ENCODE measurements around the gene NUDT7.

Gene NUDT7

DNA sequence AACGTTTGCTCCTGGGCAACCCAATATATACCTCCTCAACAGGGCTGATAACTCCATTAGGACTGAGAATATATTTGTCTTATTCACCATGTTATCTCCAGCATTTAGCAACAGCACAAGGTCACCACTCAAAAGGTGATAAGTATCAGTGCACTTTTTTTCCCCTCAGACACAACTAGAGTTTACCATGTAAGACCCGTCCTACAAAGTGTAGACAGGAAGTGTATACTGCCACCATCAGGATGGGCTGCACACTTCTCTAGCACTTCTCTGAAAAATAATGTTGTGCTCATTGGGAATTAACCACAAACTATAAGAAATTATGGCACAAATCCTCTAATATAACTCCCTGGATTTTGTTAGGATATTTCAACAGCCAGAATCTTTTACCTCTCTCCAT is 60.4 kb downstream of the NUDT7 start:
- no peak for DNase-seq

GRCh38 chr16:77784441-77785372 is 62.4 kb downstream of the NUDT7 start:
- peak in 1 of 2 donors; percentile 5 for DNase-seq

DNA sequence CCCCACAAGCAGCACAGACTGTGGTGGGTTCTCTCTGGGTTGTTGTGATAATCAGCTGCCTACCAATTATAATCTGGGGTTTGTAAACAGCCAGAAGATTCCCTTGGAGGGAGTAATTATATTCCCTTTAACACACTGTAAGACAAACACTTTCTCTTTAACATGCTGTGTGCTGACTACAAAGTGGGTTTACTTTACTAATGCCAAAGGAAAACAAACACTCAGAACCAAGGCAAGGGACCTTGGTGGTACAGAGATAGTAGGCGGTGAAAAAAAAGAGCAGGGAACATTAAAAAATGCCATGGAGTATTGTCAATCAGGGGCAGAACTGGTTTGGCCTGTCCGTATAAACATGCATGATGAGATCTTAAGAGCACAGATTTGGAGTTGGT is 63.1 kb downstream of the NUDT7 start:
- no peak for DNase-seq

DNA sequence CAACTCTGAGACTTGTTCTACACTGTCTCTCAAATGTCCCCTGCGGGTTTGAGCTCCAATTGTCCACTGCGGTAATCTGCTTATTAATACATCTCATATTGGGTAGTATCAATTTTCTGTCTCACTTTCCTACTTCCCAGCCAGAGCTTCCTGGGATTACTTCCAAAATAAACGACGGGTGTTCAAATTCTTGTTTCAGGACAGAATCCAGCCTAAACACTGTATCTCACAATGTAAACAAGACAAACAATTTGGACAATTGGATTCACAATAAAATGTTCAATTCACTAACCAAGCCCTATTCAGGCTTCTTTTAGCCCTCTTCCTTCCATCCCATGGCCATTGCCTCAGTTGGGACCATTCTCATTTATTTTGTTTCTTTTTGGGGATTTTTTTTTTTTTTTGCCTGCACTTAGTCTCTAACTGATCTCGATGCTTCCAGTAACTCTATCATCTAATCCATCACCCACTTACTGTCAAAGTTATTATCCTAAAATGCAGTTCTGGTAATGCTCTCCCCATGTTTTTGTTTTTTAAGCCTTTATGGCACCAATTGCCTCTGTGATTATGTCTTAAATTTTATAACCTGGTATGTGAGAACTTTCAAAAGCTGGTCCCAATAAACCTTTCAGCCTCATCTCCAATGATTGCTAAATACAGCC is 64.0 kb downstream of the NUDT7 start:
- DNase-seq: no peak

DNA sequence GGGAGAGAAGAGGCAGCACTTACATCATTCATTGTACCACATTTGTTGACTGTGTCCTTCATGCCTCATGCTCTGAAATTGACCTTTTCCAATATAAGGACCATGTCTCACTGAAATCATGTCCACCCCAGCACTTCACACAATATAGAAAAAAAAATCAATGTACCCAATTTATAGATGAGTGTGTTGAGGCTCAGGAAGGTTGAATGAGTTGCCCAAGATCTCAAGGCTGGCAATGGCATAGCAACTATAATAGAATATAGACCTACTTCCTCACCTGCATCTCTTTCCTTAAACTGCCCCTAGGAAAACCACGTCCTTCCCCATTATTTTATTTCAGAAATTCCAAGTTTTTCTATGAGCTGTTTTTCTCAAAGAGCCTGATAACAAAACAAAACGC is 65.1 kb downstream of the NUDT7 start:
- no peak for DNase-seq

DNA sequence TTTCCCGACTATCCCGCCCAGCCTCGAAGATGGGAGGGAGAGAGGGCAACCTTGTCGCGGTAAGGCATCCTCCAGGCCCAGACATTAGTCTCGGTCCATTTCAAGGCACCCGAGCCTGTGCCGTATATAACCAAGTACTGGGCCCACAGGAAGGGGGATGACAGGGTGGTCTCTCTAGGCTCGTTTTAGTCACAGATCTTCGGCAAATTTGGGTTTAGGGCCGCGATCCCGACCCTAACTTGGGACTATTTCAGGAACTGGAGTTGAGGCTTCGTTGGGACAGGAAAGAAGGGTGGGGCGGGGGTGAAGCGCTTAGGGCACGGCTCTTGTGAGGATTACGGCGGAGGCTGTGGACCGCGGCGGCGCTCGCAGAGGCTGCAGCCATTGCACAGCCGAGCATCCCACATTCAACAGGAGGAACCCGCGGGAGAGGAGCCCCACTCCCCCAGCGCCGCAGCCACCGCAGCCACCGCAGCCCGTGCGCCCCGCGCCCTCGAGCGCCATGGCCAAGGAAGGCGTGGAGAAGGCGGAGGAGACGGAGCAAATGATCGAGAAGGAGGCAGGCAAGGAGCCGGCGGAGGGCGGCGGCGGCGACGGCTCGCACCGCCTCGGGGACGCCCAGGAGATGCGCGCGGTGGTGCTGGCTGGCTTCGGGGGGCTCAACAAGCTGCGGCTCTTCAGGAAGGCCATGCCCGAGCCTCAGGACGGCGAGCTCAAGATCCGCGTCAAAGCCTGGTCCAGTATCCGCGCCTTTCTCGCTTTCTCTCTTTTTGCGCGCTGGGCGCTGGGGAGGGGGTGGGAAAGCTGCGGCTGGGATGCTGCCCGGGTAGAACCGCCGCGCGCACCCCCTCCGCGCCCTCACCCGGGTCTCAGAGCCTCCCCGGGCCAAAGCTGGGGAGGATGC is 66.1 kb downstream of the NUDT7 start, which contains the start of gene VAT1L:
VAT1L (plus strand) TSS at position 384 of the 904 bp plus-strand sequence; CDS start at position 503, 119 bp downstream.
- DNase-seq: no peak

DNA sequence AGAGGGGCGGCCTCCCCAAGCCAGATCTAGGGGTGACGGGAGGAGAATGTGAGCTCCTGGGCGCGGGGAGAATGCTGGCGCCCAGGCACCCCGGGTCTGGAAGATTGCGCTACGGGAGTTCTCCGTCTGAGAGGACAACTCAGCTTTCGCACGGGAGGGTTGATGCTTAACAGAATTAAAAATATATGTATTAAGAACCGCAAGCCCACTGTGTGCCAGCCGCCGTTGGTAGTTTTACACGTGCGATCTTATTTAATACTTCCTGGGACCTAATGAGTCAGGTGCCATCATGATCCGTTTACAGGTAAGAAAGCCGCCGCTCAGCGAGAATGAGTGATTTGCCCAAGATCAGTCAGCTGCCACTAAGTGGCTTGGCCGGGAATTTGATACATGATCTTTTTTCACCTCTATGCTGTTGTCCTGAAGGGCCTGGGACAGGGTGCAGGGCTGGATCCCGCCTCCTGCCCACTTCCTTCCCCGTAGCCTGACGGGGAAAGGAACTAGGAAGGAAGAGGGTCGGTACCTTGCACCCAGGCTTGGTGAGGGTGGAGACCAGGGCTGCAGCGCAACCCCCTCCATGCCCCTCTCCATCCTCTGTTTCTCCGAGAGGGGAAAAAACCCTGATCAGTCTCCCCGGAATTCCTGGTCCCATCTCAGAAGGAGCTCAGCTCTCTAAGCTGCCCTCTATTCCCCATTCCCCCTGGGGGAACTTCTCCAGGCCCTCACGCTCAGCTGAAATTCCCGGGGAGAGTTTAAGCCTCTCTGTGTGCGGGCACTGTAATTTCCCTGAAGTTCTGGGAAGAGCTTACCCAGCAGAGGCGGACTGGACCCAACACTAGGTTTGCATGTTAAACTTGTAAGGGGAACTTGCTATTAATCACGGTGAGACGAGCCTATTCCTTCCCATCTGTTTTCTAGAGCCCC is 67.0 kb downstream of the NUDT7 start:
- no peak for DNase-seq

- no peak for DNase-seq
Observed at GRCh38 chr16:77790009-77790372, 67.7 kb downstream of the NUDT7 start.

DNA sequence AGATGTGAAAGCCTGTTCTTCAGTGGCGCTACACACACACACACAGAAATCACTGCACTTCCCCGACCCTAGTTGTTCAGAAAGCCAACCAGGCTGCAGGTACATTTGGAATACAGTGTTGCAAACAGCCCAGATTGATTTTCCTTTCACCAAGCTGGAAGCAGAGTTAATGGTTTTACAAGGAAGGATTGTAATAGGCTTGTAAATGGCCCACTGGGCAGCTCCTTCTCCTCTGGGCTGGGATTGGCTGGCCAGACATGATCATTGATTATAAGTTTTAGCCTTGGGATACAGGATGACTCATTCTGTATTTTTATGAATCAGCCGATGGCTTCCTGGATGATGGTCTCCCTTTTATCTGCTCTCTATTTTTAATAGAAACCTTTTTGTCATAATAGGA is 68.6 kb downstream of the NUDT7 start:
- DNase-seq: no peak
